Activated naive CD8-positive, alpha-beta T cell treated with anti-CD3 and anti-CD28 coated beads, Interleukin-2, amount 50 U/mL, for 24 hours (primary cell): ENCODE results near the gene CREB1.
"Not testable (repeated sequence)": the region's sequence is repeated elsewhere in the genome, so short reads cannot be mapped to it uniquely, and the experiment has no call there.

Experiments used
- ATAC-seq: fragments of 150-1000 bp; cut with Tn5 transposase; one replicate; pipeline ENCODE4 v1.10.0; 2021
- DNase-seq: peaks from one replicate; pipeline ENCODE4 v3.0.0; 2021
- H3K27ac Mint-ChIP-seq: one replicate; pipeline ENCODE4 v1.8.0; 2021; ENCODE audit warnings: mild to moderate bottlenecking, mixed read lengths
- H3K27me3 Mint-ChIP-seq: one replicate; pipeline ENCODE4 v1.8.0; 2021; ENCODE audit warnings: mixed read lengths
- H3K36me3 Mint-ChIP-seq: one replicate; pipeline ENCODE4 v1.8.0; 2021; ENCODE audit warnings: low read depth, mixed read lengths
- H3K4me1 Mint-ChIP-seq: one replicate; pipeline ENCODE4 v1.8.0; 2021; ENCODE audit warnings: mixed read lengths
- H3K4me3 Mint-ChIP-seq: one replicate; pipeline ENCODE4 v1.8.0; 2021; ENCODE audit warnings: mild to moderate bottlenecking, moderate library complexity, mixed read lengths
- H3K9me3 Mint-ChIP-seq: one replicate; pipeline ENCODE4 v1.8.0; 2021; ENCODE audit warnings: mixed read lengths

Gene CREB1

GRCh38 chr2:207496936-207497335, 32.8 kb upstream of the CREB1 start:
- ATAC-seq, H3K9me3 Mint-ChIP-seq: not testable (repeated sequence)

GRCh38 chr2:207497596-207497995, 32.2 kb upstream of the CREB1 start:
- H3K4me3 Mint-ChIP-seq: no peak overlapping the region

More at GRCh38 chr2:207496936-207497335, 32.8 kb upstream of the CREB1 start:
- H3K4me3 Mint-ChIP-seq, DNase-seq, H3K27ac Mint-ChIP-seq, H3K27me3 Mint-ChIP-seq, H3K36me3 Mint-ChIP-seq: not testable (repeated sequence)
- peaks cover 26% of the 10 kb centered on the region for H3K4me1 Mint-ChIP-seq

GRCh38 chr2:207498427-207498826, 31.3 kb upstream of the CREB1 start:
- DNase-seq: no peak
- no peak for ATAC-seq
- peaks cover 33% of the 10 kb centered on the region for H3K4me1 Mint-ChIP-seq
- H3K36me3 Mint-ChIP-seq: no peaks in the 10 kb centered on the region
- no peaks in the 10 kb centered on the region for H3K27me3 Mint-ChIP-seq
- no peaks in the 10 kb centered on the region for H3K9me3 Mint-ChIP-seq
- no peak overlapping the region for H3K27ac Mint-ChIP-seq
- no peak overlapping the region for H3K4me3 Mint-ChIP-seq

More at GRCh38 chr2:207497596-207497995, 32.2 kb upstream of the CREB1 start:
- Mint-ChIP-seq H3K27ac (no peak overlapping the region), H3K9me3 (no peaks in the 10 kb centered on the region), H3K36me3 (no peaks in the 10 kb centered on the region), H3K4me1 (peaks cover 29% of the 10 kb centered on the region), H3K27me3 (no peaks in the 10 kb centered on the region)
- ATAC-seq (no peak), DNase-seq (no peak)

- Mint-ChIP-seq H3K27me3 (no peaks in the 10 kb centered on the region), H3K36me3 (no peaks in the 10 kb centered on the region), H3K4me3 (no peak overlapping the region), H3K4me1 (peaks cover 40% of the 10 kb centered on the region), H3K9me3 (no peaks in the 10 kb centered on the region), H3K27ac (no peak overlapping the region)
- ATAC-seq (no peak), DNase-seq (no peak)
Observed at GRCh38 chr2:207499114-207499513, 30.6 kb upstream of the CREB1 start.

- Mint-ChIP-seq H3K4me3 (no peak overlapping the region), H3K4me1 (peaks cover 69% of the 10 kb centered on the region), H3K27me3 (no peaks in the 10 kb centered on the region), H3K9me3 (no peaks in the 10 kb centered on the region), H3K36me3 (no peaks in the 10 kb centered on the region), H3K27ac (peak overlapping the region; percentile 9)
- DNase-seq (no peak), ATAC-seq (no peak)
Observed at GRCh38 chr2:207501802-207502576, 27.8 kb upstream of the CREB1 start.

GRCh38 chr2:207502577-207503198, 27.1 kb upstream of the CREB1 start:
- H3K36me3 Mint-ChIP-seq: no peaks in the 10 kb centered on the region
- H3K4me1 Mint-ChIP-seq: peaks cover 71% of the 10 kb centered on the region
- H3K27me3 Mint-ChIP-seq: no peaks in the 10 kb centered on the region
- no peaks in the 10 kb centered on the region for H3K9me3 Mint-ChIP-seq
- no peak for ATAC-seq
- peak overlapping the region; percentile 9 for H3K27ac Mint-ChIP-seq
- no peak overlapping the region for H3K4me3 Mint-ChIP-seq
- DNase-seq: no peak

GRCh38 chr2:207503234-207503633, 26.5 kb upstream of the CREB1 start:
- ATAC-seq (peak; percentile 47), DNase-seq (no peak)
- Mint-ChIP-seq H3K27ac (no peak overlapping the region), H3K9me3 (no peaks in the 10 kb centered on the region), H3K4me1 (peaks cover 71% of the 10 kb centered on the region), H3K4me3 (no peak overlapping the region), H3K27me3 (no peaks in the 10 kb centered on the region), H3K36me3 (peaks cover 2% of the 10 kb centered on the region)

GRCh38 chr2:207504513-207505170, 25.1 kb upstream of the CREB1 start:
- H3K4me1 Mint-ChIP-seq: peaks cover 62% of the 10 kb centered on the region
- peaks cover 2% of the 10 kb centered on the region for H3K36me3 Mint-ChIP-seq
- DNase-seq (no peak), ATAC-seq (no peak)
- H3K9me3 Mint-ChIP-seq: peaks cover 6% of the 10 kb centered on the region
- H3K4me3 Mint-ChIP-seq: peak overlapping the region; percentile 56
- H3K27me3 Mint-ChIP-seq: no peaks in the 10 kb centered on the region
- H3K27ac Mint-ChIP-seq: peak overlapping the region; percentile 54

- H3K4me3 Mint-ChIP-seq: peak overlapping the region; percentile 56
Observed at GRCh38 chr2:207505171-207505570, 24.6 kb upstream of the CREB1 start.

GRCh38 chr2:207505728-207506127, 24.0 kb upstream of the CREB1 start:
- Mint-ChIP-seq H3K27me3 (no peaks in the 10 kb centered on the region), H3K27ac (peak overlapping the region; percentile 54), H3K4me1 (peaks cover 62% of the 10 kb centered on the region), H3K36me3 (peaks cover 2% of the 10 kb centered on the region), H3K9me3 (peaks cover 6% of the 10 kb centered on the region), H3K4me3 (peak overlapping the region; percentile 22)
- DNase-seq (peak; percentile 33), ATAC-seq (peak; percentile 83)

More at GRCh38 chr2:207505171-207505570, 24.6 kb upstream of the CREB1 start:
- no peaks in the 10 kb centered on the region for H3K27me3 Mint-ChIP-seq
- DNase-seq (no peak), ATAC-seq (no peak)
- peaks cover 2% of the 10 kb centered on the region for H3K36me3 Mint-ChIP-seq
- H3K27ac Mint-ChIP-seq: peak overlapping the region; percentile 54
- peaks cover 6% of the 10 kb centered on the region for H3K9me3 Mint-ChIP-seq
- peaks cover 61% of the 10 kb centered on the region for H3K4me1 Mint-ChIP-seq

- H3K27ac Mint-ChIP-seq: peak overlapping the region; percentile 54
- peaks cover 62% of the 10 kb centered on the region for H3K4me1 Mint-ChIP-seq
- H3K27me3 Mint-ChIP-seq: no peaks in the 10 kb centered on the region
- ATAC-seq: peak; percentile 3
- H3K36me3 Mint-ChIP-seq: peaks cover 2% of the 10 kb centered on the region
- no peak for DNase-seq
- peaks cover 6% of the 10 kb centered on the region for H3K9me3 Mint-ChIP-seq
- H3K4me3 Mint-ChIP-seq: peak overlapping the region; percentile 43
Observed at GRCh38 chr2:207506426-207506825, 23.3 kb upstream of the CREB1 start.

- Mint-ChIP-seq H3K27ac (no peak overlapping the region), H3K4me1 (peaks cover 62% of the 10 kb centered on the region), H3K4me3 (no peak overlapping the region), H3K27me3 (no peaks in the 10 kb centered on the region), H3K36me3 (peaks cover 2% of the 10 kb centered on the region), H3K9me3 (peaks cover 6% of the 10 kb centered on the region)
- DNase-seq (no peak), ATAC-seq (no peak)
Observed at GRCh38 chr2:207510148-207510547, 19.6 kb upstream of the CREB1 start.

GRCh38 chr2:207511851-207512250, 17.9 kb upstream of the CREB1 start:
- peaks cover 57% of the 10 kb centered on the region for H3K4me1 Mint-ChIP-seq
- DNase-seq (no peak), ATAC-seq (no peak)
- H3K4me3 Mint-ChIP-seq: no peak overlapping the region
- H3K36me3 Mint-ChIP-seq: peaks cover 2% of the 10 kb centered on the region
- H3K9me3 Mint-ChIP-seq: peaks cover 6% of the 10 kb centered on the region
- H3K27me3 Mint-ChIP-seq: no peaks in the 10 kb centered on the region
- H3K27ac Mint-ChIP-seq: no peak overlapping the region

- H3K4me3 Mint-ChIP-seq: no peak overlapping the region
- DNase-seq (no peak), ATAC-seq (no peak)
- peaks cover 6% of the 10 kb centered on the region for H3K9me3 Mint-ChIP-seq
- peaks cover 57% of the 10 kb centered on the region for H3K4me1 Mint-ChIP-seq
- peaks cover 2% of the 10 kb centered on the region for H3K36me3 Mint-ChIP-seq
- no peak overlapping the region for H3K27ac Mint-ChIP-seq
- no peaks in the 10 kb centered on the region for H3K27me3 Mint-ChIP-seq
Observed at GRCh38 chr2:207512356-207512755, 17.4 kb upstream of the CREB1 start.
